Activated naive CD8-positive, alpha-beta T cell treated with anti-CD3 and anti-CD28 coated beads, Interleukin-2, amount 10 ng/mL, durations not matched to agents 7 days and 5 days (primary cell): ENCODE data around the gene MAPK8. TPM values are rescaled to one million over a fixed set of nuclear protein-coding genes. Genes with fewer than 3 reads are reported as not detected.

Source experiments
- ATAC-seq: fragments of 150-1000 bp; cut with Tn5 transposase; one replicate; pipeline ENCODE4 v1.10.0; 2021; ENCODE audit warnings: low read depth, moderate library complexity
- POLR2A ChIA-PET: fragments of 350-600 bp; sonication (Branson Sonifier 250); formaldehyde crosslinking; loops from one replicate; lab custom pipeline; 2021; ENCODE audit warnings: antibody characterized with exemption; lab: Charles Lee
- DNase-seq: peaks from one replicate; pipeline ENCODE4 v3.0.0; 2021
- H3K27ac Mint-ChIP-seq: one replicate; pipeline ENCODE4 v1.8.0; 2022; ENCODE audit warnings: mild to moderate bottlenecking, mixed read lengths
- H3K27me3 Mint-ChIP-seq: one replicate; pipeline ENCODE4 v1.8.0; 2022; ENCODE audit warnings: mild to moderate bottlenecking, moderate library complexity, mixed read lengths
- H3K36me3 Mint-ChIP-seq: one replicate; pipeline ENCODE4 v1.8.0; 2021; ENCODE audit warnings: mild to moderate bottlenecking, mixed read lengths
- H3K4me1 Mint-ChIP-seq: one replicate; pipeline ENCODE4 v1.8.0; 2021; ENCODE audit warnings: mixed read lengths
- H3K4me3 Mint-ChIP-seq: one replicate; pipeline ENCODE4 v1.8.0; 2022; ENCODE audit warnings: mild to moderate bottlenecking, moderate library complexity, mixed read lengths
- H3K9me3 Mint-ChIP-seq: one replicate; pipeline ENCODE4 v1.8.0; 2021; ENCODE audit warnings: mixed read lengths
- total RNA-seq, 2 experiments: library from RNA; stranded (reverse); gene quantifications; one replicate each; pipeline ENCODE4 v1.2.3, GENCODE V29; 2021

The MAPK8 gene
- total RNA-seq, 2 experiments from 2014 or later = 32.7 to 34.5 TPM

GRCh38 chr10:48449501-48450232 lies 143.2 kb downstream of the MAPK8 start:
- DNase-seq (peak; percentile 17), ATAC-seq (no peak)
- no peak overlapping the region for H3K27ac Mint-ChIP-seq
- H3K4me3 Mint-ChIP-seq = no peak overlapping the region
- H3K27me3 Mint-ChIP-seq = no peaks in the 10 kb centered on the region
- POLR2A ChIA-PET = no interaction called here
- H3K4me1 Mint-ChIP-seq = peaks cover 7% of the 10 kb centered on the region
- H3K36me3 Mint-ChIP-seq = no peaks in the 10 kb centered on the region
- H3K9me3 Mint-ChIP-seq = no peaks in the 10 kb centered on the region

- Mint-ChIP-seq H3K4me3 (no peak overlapping the region), H3K9me3 (no peaks in the 10 kb centered on the region), H3K27me3 (no peaks in the 10 kb centered on the region), H3K36me3 (no peaks in the 10 kb centered on the region), H3K27ac (no peak overlapping the region), H3K4me1 (peaks cover 7% of the 10 kb centered on the region)
- ATAC-seq = no peak
- POLR2A ChIA-PET = no interaction called here
- peak; percentile 27 for DNase-seq
Observed at GRCh38 chr10:48450233-48450740, 143.8 kb downstream of the MAPK8 start.

GRCh38 chr10:48450741-48451466 lies 144.4 kb downstream of the MAPK8 start:
- DNase-seq (no peak), ATAC-seq (no peak)
- Mint-ChIP-seq H3K36me3 (no peaks in the 10 kb centered on the region), H3K4me1 (peaks cover 7% of the 10 kb centered on the region), H3K9me3 (no peaks in the 10 kb centered on the region), H3K27me3 (no peaks in the 10 kb centered on the region), H3K27ac (no peak overlapping the region), H3K4me3 (no peak overlapping the region)
- POLR2A ChIA-PET = no interaction called here

- Mint-ChIP-seq H3K36me3 (no peaks in the 10 kb centered on the region), H3K4me3 (no peak overlapping the region), H3K4me1 (peaks cover 4% of the 10 kb centered on the region), H3K27ac (no peak overlapping the region), H3K9me3 (no peaks in the 10 kb centered on the region), H3K27me3 (no peaks in the 10 kb centered on the region)
- ATAC-seq = no peak
- POLR2A ChIA-PET = no interaction called here
- no peak for DNase-seq
Observed at GRCh38 chr10:48451969-48452878, 145.7 kb downstream of the MAPK8 start.

GRCh38 chr10:48452879-48453412 lies 146.5 kb downstream of the MAPK8 start:
- H3K9me3 Mint-ChIP-seq = no peaks in the 10 kb centered on the region
- no peaks in the 10 kb centered on the region for H3K36me3 Mint-ChIP-seq
- POLR2A ChIA-PET = no interaction called here
- DNase-seq (no peak), ATAC-seq (no peak)
- H3K4me1 Mint-ChIP-seq = no peaks in the 10 kb centered on the region
- H3K27me3 Mint-ChIP-seq = no peaks in the 10 kb centered on the region
- no peak overlapping the region for H3K27ac Mint-ChIP-seq
- no peak overlapping the region for H3K4me3 Mint-ChIP-seq

GRCh38 chr10:48453451-48454301 lies 147.2 kb downstream of the MAPK8 start:
- H3K9me3 Mint-ChIP-seq = no peaks in the 10 kb centered on the region
- H3K27ac Mint-ChIP-seq = no peak overlapping the region
- ATAC-seq (no peak), DNase-seq (no peak)
- H3K27me3 Mint-ChIP-seq = no peaks in the 10 kb centered on the region
- no peaks in the 10 kb centered on the region for H3K36me3 Mint-ChIP-seq
- POLR2A ChIA-PET = no interaction called here
- no peak overlapping the region for H3K4me3 Mint-ChIP-seq
- no peaks in the 10 kb centered on the region for H3K4me1 Mint-ChIP-seq

GRCh38 chr10:48454302-48455054 lies 148.0 kb downstream of the MAPK8 start:
- no peak for ATAC-seq
- no peak overlapping the region for H3K4me3 Mint-ChIP-seq
- POLR2A ChIA-PET = no interaction called here
- H3K9me3 Mint-ChIP-seq = no peaks in the 10 kb centered on the region
- no peaks in the 10 kb centered on the region for H3K4me1 Mint-ChIP-seq
- H3K36me3 Mint-ChIP-seq = no peaks in the 10 kb centered on the region
- no peaks in the 10 kb centered on the region for H3K27me3 Mint-ChIP-seq
- no peak for DNase-seq
- H3K27ac Mint-ChIP-seq = no peak overlapping the region

GRCh38 chr10:48455055-48455391 lies 148.5 kb downstream of the MAPK8 start:
- POLR2A ChIA-PET = no interaction called here
- Mint-ChIP-seq H3K27ac (no peak overlapping the region), H3K9me3 (no peaks in the 10 kb centered on the region), H3K36me3 (no peaks in the 10 kb centered on the region), H3K4me3 (no peak overlapping the region), H3K27me3 (no peaks in the 10 kb centered on the region), H3K4me1 (no peaks in the 10 kb centered on the region)
- ATAC-seq = no peak
- DNase-seq = no peak

- POLR2A ChIA-PET = no interaction called here
- ATAC-seq (no peak), DNase-seq (peak; percentile 24)
- H3K9me3 Mint-ChIP-seq = no peaks in the 10 kb centered on the region
- no peak overlapping the region for H3K4me3 Mint-ChIP-seq
- no peak overlapping the region for H3K27ac Mint-ChIP-seq
- no peaks in the 10 kb centered on the region for H3K36me3 Mint-ChIP-seq
- H3K27me3 Mint-ChIP-seq = no peaks in the 10 kb centered on the region
- H3K4me1 Mint-ChIP-seq = no peaks in the 10 kb centered on the region
Observed at GRCh38 chr10:48455392-48456151, 149.1 kb downstream of the MAPK8 start.

- no peaks in the 10 kb centered on the region for H3K4me1 Mint-ChIP-seq
- POLR2A ChIA-PET = no interaction called here
- DNase-seq = peak; percentile 18
- no peaks in the 10 kb centered on the region for H3K36me3 Mint-ChIP-seq
- H3K27me3 Mint-ChIP-seq = no peaks in the 10 kb centered on the region
- no peak for ATAC-seq
- no peak overlapping the region for H3K27ac Mint-ChIP-seq
- no peaks in the 10 kb centered on the region for H3K9me3 Mint-ChIP-seq
- H3K4me3 Mint-ChIP-seq = no peak overlapping the region
Observed at GRCh38 chr10:48456361-48456804, 149.9 kb downstream of the MAPK8 start.

- ATAC-seq (no peak), DNase-seq (peak; percentile 17)
- no peaks in the 10 kb centered on the region for H3K9me3 Mint-ChIP-seq
- H3K27me3 Mint-ChIP-seq = no peaks in the 10 kb centered on the region
- POLR2A ChIA-PET = no interaction called here
- no peaks in the 10 kb centered on the region for H3K4me1 Mint-ChIP-seq
- no peak overlapping the region for H3K27ac Mint-ChIP-seq
- no peaks in the 10 kb centered on the region for H3K36me3 Mint-ChIP-seq
- H3K4me3 Mint-ChIP-seq = no peak overlapping the region
Observed at GRCh38 chr10:48456808-48457761, 150.6 kb downstream of the MAPK8 start.
